Measurements from ENCODE around the gene DAB2IP.

The DAB2IP gene

DNA sequence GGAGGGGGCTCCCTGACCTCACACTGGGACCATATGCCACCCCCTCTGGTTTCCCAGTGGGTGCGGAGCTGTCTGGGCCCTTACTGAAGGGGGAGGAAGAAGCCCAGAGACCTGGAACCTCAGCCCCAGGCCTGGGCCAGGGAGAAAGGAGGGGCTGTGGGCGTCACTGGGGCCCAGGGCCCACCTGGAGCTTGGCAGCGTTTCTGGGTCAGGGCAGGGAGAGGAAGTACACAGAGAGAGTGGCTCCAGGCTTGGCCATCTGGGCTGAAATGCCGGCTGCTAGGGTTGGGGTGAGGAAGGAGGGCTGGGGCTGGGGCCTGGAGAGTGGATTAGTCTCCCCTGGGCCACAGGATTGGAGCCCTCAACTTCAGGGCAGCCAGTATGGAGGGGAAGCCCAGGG is 6.4 kb upstream of the DAB2IP start:
- no peak for DNase-seq

DNA sequence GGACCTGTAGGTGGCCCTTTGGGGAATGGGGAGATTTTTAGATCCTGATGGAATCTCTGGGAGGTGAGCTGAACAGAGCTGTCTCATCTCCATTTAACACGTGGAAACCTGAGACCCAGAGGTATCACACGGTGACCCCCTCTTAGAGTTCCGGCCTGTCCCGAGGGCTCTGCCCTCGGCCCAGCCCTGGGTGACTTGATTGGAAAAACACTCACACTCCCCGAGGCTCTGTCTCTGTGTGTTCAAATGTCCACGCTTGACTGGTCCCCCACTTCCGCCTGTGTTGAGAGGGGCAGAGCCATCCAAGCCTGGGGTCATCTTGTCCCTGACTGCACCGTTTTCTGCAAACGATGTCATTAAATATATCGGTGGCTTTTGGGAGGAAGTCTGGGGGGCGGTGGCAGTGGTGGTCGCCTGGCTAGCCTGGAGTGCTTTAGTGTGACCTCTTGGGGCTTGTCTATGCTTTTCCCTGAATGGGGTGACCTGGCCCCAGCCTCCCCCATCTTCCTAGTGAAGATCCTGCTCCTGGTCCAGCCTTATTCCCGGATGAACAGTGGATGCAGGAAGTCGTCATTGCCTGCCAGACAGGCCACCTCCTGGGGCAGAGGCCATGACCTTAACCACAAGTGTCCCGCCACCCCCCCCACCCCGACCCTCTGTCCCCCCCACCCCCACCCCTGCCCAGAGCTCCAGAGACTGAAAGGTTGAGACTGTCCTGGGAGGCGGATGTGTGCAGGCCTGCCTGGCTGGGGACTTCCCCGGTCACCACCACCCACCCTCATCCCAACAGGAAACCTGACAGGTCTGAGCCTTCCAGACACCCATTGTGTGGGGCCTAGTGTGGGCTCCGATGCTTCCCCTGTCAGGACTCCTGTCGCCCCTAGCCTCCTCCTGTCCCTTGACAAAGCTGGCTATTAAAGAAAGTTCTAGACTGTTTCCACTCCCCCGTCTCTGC is 5.3 kb upstream of the DAB2IP start:
- DNase-seq, result no peak

GRCh38 chr9:121646992-121647391 is 4.4 kb upstream of the DAB2IP start:
- no peak for DNase-seq

GRCh38 chr9:121648172-121648571 is 3.3 kb upstream of the DAB2IP start:
- DNase-seq, result no peak

DNA sequence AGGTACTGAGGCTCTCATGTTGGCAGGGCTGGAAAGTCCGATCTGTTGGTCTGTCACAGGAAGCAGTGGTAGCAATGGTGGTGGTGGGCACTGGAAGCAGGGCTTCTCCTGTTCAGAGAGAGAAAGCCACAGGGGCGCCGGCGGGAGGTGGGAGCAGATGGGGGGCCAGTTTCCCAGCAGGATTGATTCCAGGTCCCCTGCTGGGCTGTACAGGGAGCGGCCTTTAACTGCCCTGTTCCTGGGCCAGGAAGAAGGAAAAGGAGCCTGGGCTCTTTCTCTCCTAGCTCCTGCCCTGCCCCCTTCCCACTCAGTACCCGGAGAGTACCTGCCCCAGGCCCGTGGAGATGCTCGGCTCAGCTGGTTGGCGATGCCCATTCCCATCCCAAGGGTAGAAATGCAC is 2.6 kb upstream of the DAB2IP start:
- no peak for DNase-seq

- DNase-seq, result no peak
Measured at GRCh38 chr9:121649476-121650216, 1.8 kb upstream of the DAB2IP start.

DNA sequence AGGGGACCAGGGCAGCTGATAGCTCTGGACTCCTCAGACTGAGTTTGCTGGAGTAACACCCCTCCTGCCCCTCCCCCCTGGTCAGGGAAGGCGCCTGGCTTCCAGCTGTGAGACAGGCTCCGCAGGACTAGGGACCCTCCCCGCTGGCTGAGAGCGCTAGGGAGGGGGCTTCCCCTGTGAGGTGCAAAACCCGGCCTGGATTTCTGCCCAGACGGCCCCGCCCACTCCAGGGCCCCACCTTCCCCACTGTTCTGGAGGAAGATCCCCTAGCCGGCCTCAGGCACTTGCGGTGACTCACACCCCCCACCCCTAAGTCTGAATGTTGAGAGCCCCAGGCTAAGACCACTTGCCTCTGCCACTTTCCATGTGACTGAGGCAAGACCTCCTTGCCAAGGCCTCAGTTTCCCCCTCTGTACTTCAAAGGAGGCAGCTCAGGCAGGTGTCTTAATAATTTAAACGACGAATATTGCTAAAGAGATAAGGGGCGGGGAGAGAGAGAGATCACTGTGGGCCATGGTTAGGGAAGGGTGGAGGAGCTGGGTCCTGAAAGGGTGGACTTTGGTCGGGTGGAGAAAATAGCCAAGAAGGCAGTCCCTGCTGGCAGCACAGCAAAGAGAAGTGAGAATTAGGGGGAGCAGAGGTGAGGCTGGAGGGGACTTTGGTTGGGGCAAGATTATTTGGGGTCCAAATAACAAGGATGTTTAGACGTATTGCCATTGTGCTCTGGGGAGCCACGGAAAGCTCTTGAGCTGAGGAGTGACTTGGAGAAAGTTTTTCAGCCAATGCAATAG is 1.0 kb upstream of the DAB2IP start:
- no peak for DNase-seq

GRCh38 chr9:121651008-121651294 is 483 bp upstream of the DAB2IP start:
- DNase-seq, result no peak

- no peak for DNase-seq
Measured at GRCh38 chr9:121652021-121652837, 795 bp downstream of the DAB2IP start.

DNA sequence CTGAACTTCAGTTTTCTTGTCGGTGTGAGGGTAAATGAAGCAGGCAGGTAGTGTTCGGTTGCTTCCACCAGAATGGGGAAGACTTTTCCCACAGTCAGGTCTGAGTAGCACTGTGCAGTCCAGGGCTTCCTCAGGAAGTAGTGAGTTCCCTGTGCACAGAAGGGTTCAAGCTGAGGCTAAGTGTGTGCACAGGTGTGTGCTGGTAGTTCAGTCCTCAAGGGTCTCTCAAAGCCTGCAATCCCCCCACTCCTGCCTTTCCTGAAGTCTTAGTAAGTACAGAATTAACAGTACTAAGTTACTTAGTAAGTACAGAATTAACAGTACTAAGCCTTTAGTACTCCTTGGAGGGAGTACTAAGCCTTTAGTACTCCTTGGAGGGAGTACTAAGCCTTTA is 1.4 kb downstream of the DAB2IP start:
- no peak for DNase-seq

DNA sequence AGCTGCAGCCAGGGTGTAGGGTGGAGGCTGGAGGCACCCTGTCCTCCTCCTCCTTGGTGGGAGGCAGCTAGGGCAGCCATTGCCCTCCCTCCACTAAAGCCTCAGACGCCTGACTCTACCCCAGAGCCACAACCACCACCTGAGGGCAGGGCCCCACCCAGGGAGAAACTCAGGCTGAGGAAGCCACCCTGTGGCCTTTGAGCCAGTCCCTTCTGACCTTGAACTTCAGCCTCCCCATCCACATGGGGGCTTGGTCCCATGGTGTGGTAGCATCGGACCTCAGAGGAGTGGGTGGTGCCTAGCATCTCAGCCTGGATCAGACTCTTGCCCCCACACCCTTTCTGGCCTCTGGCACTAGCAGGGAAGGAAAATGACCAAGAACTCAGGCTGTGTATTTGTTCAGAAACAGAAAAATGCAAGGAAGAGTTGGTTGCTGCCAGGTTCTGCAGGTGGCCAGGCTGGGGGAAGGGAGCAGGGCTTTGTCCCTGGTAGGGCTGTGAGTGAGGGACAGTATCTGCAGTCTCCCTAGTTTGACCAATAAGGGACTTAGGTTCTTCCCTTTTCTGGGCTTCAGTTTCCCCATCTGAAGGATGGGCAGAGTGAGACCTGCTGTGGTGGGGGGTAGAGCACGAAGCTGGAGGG is 3.2 kb downstream of the DAB2IP start:
- no peak for DNase-seq

- DNase-seq, result no peak
Measured at GRCh38 chr9:121655231-121655755, 3.9 kb downstream of the DAB2IP start.

- no peak for DNase-seq
Measured at GRCh38 chr9:121656941-121657470, 5.6 kb downstream of the DAB2IP start.

- DNase-seq, result no peak
Measured at GRCh38 chr9:121658166-121658565, 6.7 kb downstream of the DAB2IP start.

DNA sequence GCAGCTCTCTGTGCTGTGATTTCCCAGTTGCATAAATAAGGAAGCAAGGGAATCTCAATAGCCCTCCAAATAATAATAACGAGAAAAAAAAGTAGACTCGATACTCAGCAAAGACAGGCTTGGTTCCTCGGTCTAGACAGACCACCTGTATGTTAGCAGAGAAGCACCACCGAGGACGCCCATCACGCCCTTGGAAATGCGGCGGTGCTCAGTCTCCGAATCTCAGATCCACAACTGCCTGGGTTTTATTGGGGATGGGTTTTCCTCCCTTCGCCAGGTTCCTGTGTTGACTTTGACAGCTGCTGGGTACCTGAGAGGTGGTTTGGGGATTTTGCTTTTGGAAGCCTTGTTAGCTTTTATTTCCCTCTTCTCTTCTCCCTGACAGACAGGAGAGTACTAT is 7.2 kb downstream of the DAB2IP start:
- DNase-seq, result no peak

GRCh38 chr9:121660367-121660766 is 8.9 kb downstream of the DAB2IP start:
- no peak for DNase-seq

- no peak for DNase-seq
Measured at GRCh38 chr9:121660876-121661275, 9.4 kb downstream of the DAB2IP start.

DNA sequence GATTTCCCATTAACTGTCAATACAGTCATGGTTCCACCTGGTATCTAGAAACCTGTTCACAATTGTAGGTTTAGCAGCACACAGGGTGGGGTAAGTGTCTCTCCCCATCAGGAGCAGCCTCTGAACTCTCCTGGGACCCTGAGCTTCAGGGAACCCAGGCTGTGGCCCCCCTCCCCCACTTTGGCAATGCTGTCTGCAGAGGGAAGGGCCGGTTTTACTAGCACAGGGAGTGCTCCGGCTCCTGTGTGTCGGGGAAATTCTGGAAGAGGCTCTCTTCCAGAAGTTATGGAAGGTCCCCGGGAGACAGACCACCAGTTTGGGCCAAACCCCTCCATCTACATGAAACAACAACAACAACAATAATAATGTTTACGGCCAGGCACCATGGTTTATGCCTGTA is 9.9 kb downstream of the DAB2IP start:
- no peak for DNase-seq

- no peak for DNase-seq
Measured at GRCh38 chr9:121662359-121662758, 10.9 kb downstream of the DAB2IP start.

GRCh38 chr9:121662891-121663580 is 11.6 kb downstream of the DAB2IP start:
- DNase-seq, result no peak

DNA sequence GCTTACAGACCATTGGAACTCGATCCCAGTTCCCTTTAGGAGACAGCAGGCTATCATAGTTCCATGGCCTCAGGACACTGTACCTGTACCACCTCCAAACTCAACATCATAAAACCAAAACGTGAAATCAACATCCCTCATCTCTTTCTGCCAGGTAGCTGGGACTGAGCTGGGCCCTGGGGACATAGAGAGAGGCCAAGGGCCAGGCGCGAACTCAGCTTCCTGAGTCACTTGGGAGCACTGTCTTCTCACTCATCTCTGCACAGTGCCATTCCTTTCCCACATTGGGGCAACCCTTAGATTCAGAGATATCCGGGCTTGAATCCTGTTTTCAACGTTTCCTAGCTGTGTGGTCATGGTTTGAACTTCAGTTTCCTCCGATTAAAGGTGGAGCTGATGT is 12.2 kb downstream of the DAB2IP start:
- no peak for DNase-seq

Data from DMS79 (cell line).